Stimulated activated CD8-positive, alpha-beta memory T cell treated with anti-CD3 and anti-CD28 coated beads, Interleukin-15, amount 100 ng/mL, for 48 hours (primary cell): ENCODE results near the gene TENT5C.

Source experiments
- DNase-seq, 2 donors: peaks; one replicate each; pipeline ENCODE4 v3.0.0-alpha.2; 2020; ENCODE audit warnings: low read depth in 2 of 2

TENT5C gene

DNA sequence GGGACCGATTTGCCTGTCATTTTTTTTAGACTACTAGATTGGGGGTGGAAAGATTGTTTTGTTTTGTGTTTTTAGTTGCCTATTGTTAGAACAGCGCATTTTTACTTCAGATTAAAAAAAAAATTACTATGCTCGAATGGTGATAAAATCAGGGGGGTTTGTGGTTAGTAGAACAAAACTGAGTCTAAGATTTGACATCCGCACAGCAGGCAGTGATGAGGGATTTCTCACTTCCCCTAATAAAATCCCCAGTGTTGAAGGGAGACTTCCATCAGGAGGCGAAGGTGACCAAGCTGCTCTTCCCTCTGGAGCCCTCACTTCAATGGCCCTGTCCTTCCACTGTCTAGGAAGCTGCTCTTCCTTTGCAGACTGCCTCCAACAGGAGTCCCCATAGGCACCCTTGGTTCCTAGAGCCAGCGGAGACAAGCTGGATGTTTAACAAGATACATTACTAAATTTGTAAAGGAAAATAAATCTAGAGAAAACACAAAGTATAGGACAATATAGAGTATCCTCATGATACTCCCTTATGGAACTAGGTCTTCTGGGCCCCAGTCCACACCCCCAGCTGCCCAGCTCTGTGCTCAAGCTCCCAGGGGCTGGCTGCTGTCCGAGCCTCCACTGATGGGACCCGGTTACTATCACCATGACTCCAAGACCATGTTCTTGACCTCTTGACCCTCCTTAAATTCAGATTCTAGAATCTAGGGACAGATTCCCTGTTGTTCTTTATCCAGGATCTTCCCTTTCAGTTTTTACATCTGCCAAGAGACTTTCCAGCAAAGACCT lies 31.0 kb downstream of the TENT5C start:
- no peak for DNase-seq

DNA sequence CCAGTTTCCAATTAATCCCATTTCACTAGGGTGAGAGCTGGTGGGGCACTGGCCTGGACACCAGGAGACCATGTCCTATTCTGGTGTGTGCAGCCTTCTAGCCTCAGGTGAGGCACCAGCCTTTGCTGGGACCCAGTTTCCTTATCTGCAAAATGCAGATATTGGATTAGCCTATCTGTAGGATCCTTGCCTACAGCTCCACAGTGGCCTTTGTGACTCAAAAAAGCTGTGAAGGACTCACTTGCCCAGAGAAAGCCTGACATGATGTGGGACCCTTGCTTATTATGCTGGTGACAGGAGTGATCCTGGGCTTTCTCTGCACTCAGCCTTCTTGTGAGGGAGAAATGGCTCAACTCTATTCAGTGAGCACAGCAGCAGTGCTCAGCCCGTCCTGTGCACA lies 32.3 kb downstream of the TENT5C start:
- no peak for DNase-seq

DNA sequence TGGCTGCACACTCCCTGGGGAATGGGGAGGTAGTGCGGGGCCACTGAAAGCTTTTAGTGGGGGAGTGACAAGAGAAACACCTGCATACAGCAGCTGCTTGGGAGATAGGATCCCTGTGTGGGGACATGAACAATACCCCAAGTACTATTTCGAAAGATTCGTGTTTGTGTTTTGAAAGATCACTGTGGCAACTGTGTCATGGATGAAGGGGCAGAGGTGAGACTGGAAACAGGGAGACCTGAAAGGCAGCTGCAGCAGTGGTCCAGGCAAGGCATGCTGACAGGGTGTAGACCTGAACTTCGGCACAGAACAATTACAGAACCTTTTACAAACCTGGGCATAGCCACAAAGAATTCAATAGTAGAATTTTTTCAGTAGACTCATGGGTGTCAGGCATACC lies 32.9 kb downstream of the TENT5C start:
- DNase-seq: no peak

DNA sequence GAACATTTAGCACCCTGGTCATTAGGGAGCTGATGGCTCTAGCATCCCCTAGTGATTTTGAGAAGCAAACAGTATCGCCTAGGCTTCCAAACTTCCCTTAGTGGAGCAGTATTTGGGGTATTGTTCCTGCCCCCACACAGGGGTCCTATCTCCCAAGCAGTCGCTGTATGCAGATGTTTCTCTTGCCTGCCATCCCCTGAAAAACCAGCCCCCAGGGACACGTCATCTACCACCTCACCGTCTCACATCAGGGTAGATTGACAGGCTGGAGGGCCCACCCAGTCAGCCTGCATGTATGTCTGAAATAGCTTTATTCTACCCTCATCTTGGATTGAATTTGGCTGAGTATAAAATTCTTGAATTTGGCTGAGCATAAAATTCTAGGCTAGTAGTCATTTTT lies 33.9 kb downstream of the TENT5C start:
- DNase-seq: no peak

DNA sequence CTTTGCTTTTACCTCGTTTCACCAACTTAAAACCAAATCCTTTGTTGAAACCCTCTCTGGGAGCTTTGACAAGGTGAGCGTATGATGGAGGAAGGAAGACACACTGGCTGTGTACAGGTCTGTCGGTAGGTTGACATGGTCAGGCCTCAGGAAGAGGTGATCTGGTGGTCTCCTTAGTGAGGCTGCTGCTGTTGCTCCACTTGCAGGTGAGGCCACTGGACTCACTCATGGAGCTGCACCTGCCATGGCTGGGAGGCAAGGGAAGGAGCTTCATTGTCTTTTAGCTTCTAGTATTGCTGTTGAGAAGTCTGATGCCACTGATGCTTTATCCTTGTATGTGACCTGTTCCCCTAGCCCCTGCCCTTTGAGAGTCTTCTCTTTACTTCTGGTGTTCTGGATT lies 35.7 kb downstream of the TENT5C start:
- DNase-seq: no peak

DNA sequence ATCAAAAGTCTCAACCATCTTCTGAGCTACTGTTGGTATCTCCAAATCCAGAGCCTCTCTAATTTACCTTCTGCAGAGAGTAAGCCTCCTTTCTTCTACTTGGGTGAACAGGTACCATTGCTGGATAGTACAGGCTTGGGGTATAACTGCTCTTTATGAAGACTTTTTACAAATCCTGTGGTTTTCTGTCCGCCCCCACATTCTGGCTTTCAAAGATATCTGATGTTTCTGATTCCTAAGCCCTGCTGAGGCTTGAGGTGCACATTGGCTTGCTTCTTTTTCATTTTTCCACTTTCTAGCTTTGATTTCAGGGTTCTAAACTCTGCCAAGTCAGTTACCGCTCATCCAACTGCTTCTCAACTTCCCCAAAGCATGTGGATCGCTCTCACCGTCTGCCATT lies 37.1 kb downstream of the TENT5C start:
- DNase-seq: no peak

DNA sequence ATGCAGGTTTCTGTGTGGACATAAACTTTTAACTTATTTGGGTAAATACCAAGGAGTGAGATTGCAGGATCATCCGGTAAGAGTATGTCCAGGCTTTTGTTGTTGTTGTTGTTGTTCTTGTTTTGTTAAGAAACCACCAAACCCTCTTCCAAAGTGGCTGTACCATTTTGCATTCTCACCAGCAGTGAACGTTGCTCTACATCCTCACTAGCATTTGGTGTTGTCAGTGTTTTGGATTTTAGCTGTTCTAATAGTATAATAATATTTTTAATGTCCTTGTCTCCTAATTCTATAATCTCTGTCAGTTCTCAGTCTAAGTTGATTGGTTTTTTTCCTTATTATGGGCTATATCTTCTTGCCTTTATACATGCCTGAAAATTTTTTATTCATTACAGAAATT lies 37.8 kb downstream of the TENT5C start:
- no peak for DNase-seq

DNA sequence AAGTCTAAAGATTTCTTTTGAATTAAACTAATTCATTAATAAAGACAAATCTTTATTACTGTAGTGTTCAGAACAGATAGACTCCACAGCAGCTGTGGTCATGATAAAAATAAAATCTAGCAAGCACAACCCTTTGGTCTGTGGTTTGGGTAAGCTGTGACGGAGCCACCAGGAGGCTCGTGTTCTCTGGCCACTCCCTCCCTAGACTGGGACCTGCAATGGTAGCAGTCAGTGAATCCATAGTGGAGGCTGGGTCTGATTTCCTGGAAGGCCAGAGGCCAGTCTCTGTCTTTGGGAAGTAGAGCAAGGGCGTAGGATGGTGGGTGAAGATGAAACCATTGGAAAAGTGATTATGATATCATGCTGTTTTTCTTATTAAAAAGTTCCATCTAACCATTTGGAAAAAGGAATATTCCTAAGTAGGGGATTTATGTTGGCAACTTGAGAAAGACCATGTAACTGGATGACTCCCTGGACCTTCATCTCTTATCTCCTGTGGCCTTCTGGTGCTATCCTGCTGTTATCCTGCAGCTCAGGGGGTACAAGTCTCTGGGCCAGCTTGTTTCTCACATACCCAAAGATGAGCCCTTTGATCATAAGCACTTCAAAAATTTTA lies 39.0 kb downstream of the TENT5C start:
- no peak for DNase-seq

DNA sequence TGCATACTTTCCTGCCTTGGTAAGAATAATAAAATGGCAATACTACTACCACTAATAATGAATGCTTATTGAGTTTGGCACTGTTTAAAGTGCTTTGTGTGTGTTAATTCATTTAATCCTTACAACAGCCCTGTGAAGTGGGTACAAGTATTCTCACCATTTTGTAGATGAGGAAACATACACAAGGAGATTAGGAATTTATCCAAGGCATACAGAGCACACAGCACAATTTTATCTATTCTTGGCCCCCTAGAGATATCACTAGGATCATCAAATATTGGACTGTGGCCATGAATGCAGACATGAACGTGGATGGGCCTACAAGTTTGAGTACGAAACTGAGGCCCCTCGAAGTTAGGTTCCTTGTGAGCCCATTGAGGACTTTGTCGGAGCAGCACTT lies 39.5 kb downstream of the TENT5C start:
- no peak for DNase-seq

DNA sequence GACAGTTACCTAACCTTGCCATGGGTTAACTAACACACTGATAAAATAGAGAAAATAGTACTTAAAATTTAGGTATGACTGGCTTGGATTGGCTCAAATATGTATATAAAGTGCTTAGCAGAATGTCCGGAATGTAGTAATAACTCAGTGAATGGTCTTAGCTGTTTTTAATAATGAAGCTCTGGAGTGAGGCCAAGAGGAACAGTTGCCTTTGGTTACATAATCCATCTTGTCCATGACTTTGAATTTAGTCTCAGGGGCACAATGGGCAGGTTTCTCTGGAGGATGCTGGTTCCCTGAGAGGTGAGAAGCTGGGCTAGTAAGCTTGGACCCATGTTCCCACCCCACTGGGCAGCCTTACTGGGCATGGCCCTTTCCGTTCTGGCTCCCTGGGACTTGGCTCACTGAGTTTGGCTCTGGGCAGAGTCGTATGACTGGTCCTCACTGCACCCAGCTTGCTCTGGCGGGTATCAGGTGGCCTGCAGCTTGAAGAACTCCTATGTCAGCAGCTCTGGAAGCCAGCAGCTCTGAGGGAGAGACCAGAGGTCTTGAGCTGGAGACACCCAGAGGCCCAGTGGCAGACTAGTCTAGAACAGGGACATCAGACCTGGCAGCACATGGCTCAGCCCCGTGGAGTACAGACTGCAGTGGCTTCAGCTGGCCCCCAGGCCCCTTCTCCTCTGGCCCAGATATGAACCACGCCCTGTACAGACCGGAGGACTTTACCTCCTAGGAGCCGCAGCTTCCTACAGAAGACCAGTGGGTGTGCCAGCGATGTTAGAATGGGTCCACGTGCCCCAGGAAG lies 40.4 kb downstream of the TENT5C start:
- no peak for DNase-seq

DNA sequence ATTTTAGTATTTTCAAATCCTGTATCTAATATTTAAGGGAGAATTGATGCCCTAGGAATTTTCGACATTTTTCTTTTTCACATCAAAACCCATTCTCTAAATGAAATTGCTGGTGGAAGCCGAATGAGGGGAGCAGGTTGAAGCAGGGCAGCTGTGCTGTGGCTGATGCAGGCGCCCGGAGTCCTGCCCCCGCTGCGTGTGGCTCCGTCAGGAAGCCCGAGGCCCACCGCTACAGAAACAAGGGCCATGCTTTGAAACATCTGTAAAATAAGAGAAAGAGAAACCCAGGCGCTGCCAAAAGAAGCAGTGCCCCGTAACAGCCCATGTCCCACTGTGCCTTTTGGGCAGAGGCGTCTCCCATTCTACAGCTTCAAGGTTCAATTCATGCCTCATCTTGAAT lies 41.1 kb downstream of the TENT5C start:
- DNase-seq: no peak

DNA sequence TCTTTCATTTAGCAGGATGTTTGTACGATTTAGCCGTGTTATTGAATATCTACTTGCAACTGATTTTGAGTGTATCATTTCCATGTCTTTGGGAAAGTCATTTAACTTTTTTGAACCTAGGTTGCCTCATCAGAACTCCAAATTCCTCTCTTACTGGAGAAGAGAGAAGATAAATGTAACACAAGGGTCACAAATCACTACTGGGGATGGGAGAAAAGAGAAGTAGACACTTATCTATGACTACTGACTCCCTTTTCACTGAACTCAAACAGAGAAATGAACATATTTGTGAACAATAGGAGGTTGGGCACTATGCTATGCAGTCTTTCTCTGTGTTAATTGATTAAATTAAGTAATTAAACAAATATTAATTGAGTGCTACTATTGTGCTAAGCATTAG lies 42.2 kb downstream of the TENT5C start:
- DNase-seq: no peak

DNA sequence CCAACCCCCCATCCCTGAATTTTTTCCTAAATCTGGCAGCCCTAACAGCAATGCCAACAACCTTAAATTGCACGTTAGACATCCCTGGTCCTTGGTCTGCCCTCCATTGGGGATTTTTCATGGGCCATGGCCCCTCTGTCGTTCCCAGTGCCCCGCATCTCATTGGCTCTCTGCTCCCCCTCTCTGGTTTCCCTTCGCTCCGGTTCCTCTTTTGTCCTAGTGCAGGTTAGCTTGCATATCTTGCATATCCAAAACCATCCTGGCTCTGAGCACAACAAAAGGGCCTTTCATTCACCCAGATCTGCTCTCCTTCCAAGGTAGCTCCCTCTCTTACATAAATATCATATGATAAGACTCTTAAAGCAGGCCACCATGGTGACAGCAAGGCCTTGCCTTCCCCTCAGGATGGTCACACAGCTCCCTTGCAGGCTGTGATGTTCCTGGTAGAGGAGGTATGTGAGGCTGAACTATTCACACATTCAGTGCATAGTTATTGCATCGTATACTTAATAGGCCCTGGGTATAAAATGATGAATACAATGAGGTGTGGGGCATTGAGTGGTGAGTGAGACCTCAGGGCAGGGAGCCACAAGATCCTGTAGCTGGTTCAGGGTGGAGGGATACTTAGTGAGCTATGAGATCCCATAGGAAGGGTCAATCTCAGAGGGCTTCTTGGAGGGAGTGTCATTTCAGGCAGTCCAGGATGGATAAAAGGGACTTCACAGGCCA lies 45.2 kb downstream of the TENT5C start:
- no peak for DNase-seq

DNA sequence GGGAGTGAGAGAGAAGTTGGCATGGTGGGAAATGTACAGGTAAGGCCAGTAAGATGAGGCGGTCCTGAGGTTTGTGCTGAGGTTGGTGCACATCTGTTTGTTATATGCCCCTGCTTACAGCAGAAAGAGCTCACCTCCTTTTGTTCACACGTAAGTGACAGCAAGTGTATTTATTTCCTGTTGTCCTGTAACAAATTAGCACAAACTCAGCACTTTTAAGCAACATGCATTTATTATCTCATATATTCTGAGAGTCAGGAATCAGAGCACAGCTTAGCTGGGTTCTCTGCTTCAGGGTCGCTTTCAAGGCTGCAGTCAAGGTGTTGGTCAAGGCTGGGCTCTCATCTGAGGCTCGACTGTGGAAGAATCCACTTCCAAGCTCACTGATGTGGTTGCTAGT lies 45.8 kb downstream of the TENT5C start:
- DNase-seq: no peak

DNA sequence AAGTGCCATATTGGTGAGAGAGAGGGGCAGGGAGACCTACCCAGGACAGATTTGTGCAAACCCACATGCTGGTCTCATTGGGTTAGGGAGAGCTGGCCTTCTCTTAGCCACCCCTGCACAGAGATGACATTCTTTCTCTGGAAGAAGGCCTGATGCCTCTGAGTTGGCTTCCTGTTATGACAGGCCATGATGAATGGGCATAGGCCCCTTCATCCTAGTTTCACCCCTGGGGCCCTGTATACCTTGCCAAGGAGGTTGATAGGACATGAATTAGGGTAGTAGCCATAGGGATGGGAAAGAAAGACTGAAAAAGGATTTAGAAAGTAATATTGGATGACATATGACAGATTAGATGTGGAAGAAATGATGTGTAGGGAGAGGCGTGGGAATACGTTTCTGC lies 46.6 kb downstream of the TENT5C start:
- DNase-seq: no peak

DNA sequence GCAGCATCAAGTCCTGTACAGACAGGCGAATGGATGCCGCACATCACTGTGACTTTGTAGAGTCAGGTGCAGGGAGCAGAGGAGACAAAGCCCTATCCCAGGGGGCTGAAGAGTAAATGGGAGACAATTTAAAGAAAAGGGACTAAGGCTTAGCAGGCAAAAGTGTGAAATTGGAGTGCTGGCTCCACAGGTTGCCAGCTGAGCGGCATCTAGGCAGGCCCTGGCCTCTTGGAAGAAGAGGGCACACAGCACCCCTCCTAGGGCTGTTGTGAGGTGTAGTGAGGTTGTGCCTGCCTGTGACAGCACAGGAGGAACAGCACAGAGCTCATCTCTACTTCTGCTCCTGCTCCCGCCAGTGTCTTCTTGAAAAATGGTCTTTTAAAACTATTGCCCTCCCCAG lies 47.3 kb downstream of the TENT5C start:
- no peak for DNase-seq

DNA sequence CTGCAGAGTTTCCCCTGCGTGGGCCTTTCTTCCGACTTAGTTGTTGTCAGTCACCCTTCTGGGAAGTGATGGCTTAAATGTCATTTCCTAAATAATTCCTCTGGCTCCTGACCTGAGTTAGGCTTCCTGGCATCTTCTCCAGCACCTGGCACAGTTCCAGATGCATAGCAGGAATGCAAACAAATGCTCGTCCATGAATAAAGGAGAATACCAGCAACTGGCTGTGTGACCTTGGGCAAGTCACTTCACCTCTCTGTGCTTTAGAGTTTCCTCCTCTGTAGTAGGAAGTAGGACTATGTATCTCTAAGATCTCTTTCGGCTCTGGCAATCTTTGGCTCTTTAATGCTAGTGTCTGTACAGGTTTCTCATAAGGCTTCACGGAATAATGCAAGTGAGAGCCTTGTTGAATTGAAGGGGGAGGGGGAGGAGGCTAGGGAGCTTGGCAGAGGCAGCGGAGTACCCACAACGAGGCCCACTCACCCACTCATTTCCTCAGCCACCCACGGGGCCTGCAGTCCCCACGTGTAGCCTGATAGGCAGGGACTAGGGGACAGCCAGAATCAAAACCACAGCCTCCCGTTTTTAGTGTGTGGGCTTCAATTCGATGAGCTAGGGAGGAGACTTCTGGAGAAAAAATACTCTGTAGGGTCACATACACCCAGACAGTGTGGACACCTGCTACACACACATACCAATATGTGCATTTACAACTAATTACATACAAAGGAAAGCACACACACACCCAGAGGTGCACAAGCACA lies 48.1 kb downstream of the TENT5C start:
- DNase-seq: peak in 1 of 2 donors; percentile 48

DNA sequence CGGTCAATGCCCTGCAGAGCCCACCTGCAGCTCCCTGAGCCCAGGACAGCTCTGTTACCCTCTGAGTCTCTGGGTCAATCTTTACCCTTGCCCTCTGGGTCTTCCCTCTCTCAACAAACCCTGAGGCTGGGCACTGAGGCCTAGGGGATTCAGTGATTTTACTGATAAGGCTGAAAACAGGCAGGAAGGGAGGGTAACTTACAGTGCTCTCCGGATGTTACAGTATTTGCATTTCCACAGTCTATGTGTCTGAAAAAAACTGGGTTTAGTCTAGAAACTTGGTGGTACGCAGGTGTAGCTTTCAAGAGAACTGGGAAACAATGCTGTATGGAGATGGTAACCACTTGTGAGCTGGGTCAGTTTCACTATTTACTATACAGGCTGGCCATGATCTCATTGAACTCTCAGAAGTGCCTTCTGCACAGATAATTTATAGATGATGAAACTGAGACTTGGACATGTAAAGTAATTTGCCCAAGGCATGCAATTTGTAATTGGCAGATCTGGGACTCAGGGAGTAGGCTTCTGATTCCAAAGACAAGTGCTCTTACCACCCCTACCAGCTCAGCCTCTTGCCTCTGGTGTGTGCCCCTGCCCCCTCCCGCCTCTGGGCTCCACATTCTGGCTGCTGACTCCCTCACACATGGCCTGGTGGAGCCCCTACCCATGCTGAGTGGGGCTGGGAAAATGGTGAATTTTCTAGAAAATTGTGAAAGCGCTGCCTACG lies 48.8 kb downstream of the TENT5C start:
- DNase-seq: no peak

DNA sequence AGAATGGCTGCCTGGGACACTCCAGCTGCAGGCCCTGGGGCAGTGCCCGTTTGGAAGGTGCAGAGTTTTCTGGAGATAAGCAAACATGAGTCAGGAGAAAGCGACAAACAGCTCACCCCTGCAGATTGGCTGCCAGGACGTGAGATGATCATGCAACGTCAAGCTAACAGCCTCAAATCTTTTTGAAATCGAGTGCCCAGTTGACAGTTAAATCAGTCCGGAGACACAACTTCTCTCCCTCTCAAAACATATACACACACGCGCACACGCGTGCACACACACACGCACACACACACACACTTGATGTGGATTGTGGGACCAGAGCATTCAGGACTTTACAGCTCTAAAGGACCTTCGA lies 49.4 kb downstream of the TENT5C start:
- no peak for DNase-seq

DNA sequence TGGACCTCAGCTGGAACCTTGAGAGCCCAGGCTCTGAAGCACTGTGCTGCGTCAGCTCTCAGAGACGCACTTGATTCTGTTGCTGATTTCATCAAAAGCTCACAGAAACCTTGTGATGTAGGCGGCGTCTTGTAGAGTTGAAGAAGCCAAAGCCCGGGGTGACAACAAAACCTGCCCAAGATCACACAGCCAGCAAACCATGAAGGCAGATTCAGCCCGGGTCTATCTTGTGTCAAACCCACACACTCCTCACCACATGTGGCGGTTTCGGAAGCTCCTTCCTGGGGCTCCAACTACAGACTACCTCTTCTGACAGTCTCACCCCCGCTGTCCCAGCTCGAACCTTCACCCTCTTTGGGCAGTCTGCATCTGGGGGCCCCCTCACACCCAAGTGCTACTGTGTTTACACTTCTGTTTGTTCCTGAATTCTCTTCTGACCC lies 50.4 kb downstream of the TENT5C start:
- DNase-seq: peak; percentile 68 to 76

DNA sequence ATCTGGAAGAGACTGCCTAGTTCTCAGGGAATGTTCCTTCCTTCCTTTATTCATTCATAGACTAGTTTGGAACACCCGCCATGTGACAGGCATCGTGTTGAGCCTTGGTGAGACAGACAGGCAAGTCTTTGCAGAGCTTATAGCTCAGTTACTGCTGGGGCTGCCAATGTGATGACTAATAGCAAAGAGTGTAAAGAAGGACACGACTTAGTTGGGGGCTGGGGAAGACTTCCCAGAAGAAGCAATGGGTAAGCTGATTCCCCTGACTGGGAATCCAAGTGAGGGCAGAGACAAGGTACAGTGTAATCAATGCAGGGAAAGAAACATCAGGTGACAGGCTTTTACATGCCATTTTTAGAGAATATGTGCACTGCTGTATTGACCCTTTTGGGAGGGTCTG lies 51.2 kb downstream of the TENT5C start:
- DNase-seq: no peak
